Progenitor cell of endocrine pancreas (in vitro differentiated cells): ENCODE results near the gene MEGF6. TPM values are rescaled to one million over a fixed set of nuclear protein-coding genes. Genes with fewer than 3 reads are reported as not detected.

Experiments
- DNase-seq: peaks from one replicate; pipeline ENCODE4 v3.0.0; 2021; ENCODE audit warnings: low spot score; ENCODE audit not compliant: unreplicated experiment
- H3K27ac Mint-ChIP-seq: 2 replicates; pipeline ENCODE4 v1.8.0; 2021; ENCODE audit warnings: mild to moderate bottlenecking, moderate library complexity, mixed read lengths
- H3K27me3 Mint-ChIP-seq: 2 replicates; pipeline ENCODE4 v1.8.0; 2021; ENCODE audit warnings: mixed read lengths
- H3K36me3 Mint-ChIP-seq: 2 replicates; pipeline ENCODE4 v1.8.0; 2022; ENCODE audit warnings: mixed read lengths; ENCODE audit not compliant: insufficient read depth
- H3K4me1 Mint-ChIP-seq: 2 replicates; pipeline ENCODE4 v1.8.0; 2021; ENCODE audit warnings: low read depth, mixed read lengths
- H3K4me3 Mint-ChIP-seq: 2 replicates; pipeline ENCODE4 v1.8.0; 2021; ENCODE audit warnings: low read depth, mild to moderate bottlenecking, moderate library complexity, mixed read lengths
- H3K9me3 Mint-ChIP-seq: 2 replicates; pipeline ENCODE4 v1.8.0; 2021; ENCODE audit warnings: low read depth, mixed read lengths
- total RNA-seq: library from RNA; stranded (reverse); gene quantifications from 2 replicates; pipeline ENCODE4 v1.2.1, GENCODE V29; 2021
- TF ChIP-seq, protein P1 (sequence below): fragments of 200-600 bp; sonication (generic); IDR thresholded peaks from one replicate; pipeline ENCODE4 v1.5.0; 2021; ENCODE audit warnings: antibody characterized with exemption, mild to moderate bottlenecking; ENCODE audit not compliant: unreplicated experiment

MEGF6 gene
- total RNA-seq, 1 donor from 2014 or later = 83.8 TPM

DNA sequence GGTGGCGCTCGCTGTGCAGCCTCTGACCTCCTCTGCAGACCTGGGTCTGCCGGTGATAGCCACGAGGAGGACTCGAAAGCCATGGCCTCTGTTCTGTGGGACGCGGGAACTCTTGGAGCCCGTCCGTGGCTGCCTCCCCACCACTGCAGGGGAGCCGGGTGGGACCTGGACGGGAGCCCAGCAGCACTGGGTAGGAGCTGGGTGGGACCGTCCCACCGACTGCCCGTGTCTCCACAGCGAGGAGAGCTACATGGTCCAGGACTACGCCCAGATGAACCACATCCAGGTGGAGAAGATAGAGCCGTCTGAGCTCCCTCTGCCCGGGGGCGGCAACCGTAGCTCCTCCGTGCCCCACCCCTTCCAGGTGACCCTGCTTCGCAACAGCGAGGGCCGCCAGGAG, 133.1 kb downstream of the MEGF6 start:
- Mint-ChIP-seq H3K27ac (no peak overlapping the region), H3K4me1 (no peaks in the 10 kb centered on the region)

DNA sequence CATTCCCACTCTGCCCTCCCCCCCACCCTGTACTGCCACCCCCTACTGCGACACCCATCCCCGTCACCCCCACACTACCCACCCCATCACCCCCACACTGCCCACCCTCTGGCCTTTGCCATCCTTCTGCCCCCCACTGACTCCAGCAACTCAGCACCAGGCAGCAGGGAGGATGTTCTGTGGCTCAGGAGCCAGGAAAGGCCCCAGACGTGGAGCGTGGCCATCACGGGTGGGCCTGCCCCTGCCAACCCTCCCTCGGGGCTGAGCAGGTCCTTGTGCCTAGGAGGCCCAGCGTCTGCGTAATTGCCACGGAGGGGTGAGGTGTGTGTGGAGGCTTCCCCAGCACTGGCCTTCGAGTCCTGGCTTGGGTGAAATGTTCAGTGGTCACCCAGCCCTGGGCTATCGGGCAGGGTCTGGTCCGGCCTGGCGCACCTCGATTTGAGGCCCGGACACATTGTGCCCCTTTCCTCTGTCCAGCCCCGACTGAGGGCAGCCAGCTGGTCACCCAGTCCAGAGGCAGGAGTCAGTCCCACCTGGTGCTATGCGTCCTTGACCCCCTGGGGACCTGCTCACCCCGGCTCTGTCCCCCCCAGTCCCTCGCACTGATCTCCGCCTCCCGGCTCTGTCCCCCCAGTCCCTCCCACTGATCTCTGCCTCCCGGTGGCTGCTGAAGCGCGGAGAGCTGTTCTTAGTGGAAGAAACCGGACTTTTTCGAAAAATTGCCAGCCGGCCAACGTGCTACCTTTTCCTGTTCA, 133.9 kb downstream of the MEGF6 start:
- H3K27me3 Mint-ChIP-seq = no peaks in the 10 kb centered on the region
- no peak overlapping the region for H3K27ac Mint-ChIP-seq
- TF ChIP-seq, protein P1, sequence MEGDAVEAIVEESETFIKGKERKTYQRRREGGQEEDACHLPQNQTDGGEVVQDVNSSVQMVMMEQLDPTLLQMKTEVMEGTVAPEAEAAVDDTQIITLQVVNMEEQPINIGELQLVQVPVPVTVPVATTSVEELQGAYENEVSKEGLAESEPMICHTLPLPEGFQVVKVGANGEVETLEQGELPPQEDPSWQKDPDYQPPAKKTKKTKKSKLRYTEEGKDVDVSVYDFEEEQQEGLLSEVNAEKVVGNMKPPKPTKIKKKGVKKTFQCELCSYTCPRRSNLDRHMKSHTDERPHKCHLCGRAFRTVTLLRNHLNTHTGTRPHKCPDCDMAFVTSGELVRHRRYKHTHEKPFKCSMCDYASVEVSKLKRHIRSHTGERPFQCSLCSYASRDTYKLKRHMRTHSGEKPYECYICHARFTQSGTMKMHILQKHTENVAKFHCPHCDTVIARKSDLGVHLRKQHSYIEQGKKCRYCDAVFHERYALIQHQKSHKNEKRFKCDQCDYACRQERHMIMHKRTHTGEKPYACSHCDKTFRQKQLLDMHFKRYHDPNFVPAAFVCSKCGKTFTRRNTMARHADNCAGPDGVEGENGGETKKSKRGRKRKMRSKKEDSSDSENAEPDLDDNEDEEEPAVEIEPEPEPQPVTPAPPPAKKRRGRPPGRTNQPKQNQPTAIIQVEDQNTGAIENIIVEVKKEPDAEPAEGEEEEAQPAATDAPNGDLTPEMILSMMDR = no peak
- no peaks in the 10 kb centered on the region for H3K9me3 Mint-ChIP-seq
- H3K4me3 Mint-ChIP-seq = no peak overlapping the region
- peaks cover 5% of the 10 kb centered on the region for H3K36me3 Mint-ChIP-seq
- DNase-seq = no peak
- no peaks in the 10 kb centered on the region for H3K4me1 Mint-ChIP-seq

More for the DNA sequence above, 133.1 kb downstream of the MEGF6 start:
- H3K36me3 Mint-ChIP-seq = peaks cover 5% of the 10 kb centered on the region
- DNase-seq = no peak
- H3K27me3 Mint-ChIP-seq = no peaks in the 10 kb centered on the region
- TF ChIP-seq, protein P1 = no peak
- H3K4me3 Mint-ChIP-seq = no peak overlapping the region
- H3K9me3 Mint-ChIP-seq = no peaks in the 10 kb centered on the region

DNA sequence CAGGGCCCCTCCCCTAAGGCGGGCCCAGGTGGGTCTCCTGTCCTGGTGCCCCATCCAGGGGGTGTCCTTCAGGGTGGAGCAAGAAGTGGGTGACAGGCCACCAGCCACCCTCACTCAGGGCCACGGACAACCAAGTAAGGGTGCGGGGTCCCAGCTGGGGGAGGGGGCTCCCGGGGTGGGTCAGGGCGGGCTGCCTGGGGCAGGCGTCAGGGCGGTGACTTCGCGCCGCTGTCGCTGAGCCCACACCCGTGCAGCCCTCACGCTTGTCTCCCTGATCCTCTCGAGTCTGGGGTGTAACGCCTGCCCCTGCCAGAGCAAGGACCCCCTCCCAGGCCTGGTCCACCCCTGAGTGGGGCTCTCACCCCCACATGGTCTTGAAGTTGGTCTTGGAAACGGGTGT, 134.6 kb downstream of the MEGF6 start:
- Mint-ChIP-seq H3K4me3 (no peak overlapping the region), H3K9me3 (no peaks in the 10 kb centered on the region), H3K27me3 (no peaks in the 10 kb centered on the region), H3K27ac (no peak overlapping the region), H3K4me1 (peaks cover 2% of the 10 kb centered on the region), H3K36me3 (peaks cover 5% of the 10 kb centered on the region)
- TF ChIP-seq, protein P1 = no peak
- DNase-seq = no peak

DNA sequence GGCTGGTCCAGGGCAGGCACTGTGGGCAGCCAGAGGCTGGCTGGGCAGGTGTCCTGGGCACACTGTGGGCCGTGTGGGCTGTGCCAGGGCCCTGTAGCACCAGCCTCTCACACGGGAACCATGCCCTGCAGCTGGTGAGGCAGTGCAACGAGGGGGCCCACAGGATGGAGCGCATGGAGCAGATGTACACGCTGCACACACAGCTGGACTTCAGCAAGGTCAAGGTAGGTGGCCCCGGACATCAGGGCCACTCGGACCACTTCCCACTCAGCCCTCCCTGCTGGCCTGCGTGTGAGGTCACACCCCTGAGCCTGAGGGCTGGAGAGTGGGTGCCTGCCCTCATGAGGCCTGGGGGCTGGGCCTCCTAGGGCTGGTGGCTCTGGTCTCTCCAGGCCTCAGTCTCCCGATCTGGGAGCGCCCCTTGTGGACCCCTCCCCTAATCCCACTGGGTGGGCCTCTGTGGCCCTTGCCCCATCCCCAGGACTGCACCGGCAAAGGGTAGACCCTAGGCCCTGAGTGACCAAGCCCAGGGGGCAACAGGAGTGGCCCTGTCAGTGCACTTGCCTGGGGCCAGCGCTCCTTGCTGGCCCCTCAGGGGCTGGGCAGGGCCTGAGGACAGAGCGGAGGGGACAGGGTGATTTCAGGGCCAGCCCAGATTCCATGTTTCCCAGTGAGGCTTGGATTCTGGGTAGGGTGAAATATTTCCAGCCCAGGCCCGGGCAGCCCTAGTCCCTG, 135.3 kb downstream of the MEGF6 start:
- no peaks in the 10 kb centered on the region for H3K27me3 Mint-ChIP-seq

DNA sequence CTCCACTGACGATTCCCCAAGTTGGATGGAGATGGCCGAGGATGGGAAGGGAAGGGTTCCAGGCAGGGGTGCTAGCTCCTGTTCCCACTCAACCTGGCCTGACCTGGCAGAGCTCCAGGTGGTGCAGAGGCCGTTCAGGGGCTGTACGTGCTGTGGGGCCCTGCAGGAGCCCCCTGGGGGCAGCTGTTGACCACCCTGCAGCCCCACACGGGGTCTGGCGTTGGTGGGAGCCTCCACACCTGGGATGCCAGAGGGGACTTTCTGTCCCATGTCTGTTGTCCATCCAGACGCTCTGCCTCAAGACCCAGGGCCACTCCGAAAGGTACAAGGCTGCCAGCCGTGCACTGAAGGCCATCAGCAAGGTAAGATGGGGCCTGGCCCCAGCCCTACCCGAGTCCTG, 136.9 kb downstream of the MEGF6 start:
- no peaks in the 10 kb centered on the region for H3K27me3 Mint-ChIP-seq
- H3K36me3 Mint-ChIP-seq = peaks cover 4% of the 10 kb centered on the region
- peaks cover 8% of the 10 kb centered on the region for H3K4me1 Mint-ChIP-seq
- DNase-seq = no peak
- H3K27ac Mint-ChIP-seq = no peak overlapping the region
- TF ChIP-seq, protein P1 = no peak
- no peaks in the 10 kb centered on the region for H3K9me3 Mint-ChIP-seq
- no peak overlapping the region for H3K4me3 Mint-ChIP-seq

More for the DNA sequence above, 135.3 kb downstream of the MEGF6 start:
- no peak for DNase-seq
- peaks cover 2% of the 10 kb centered on the region for H3K4me1 Mint-ChIP-seq
- peaks cover 5% of the 10 kb centered on the region for H3K36me3 Mint-ChIP-seq
- no peak overlapping the region for H3K27ac Mint-ChIP-seq
- no peak overlapping the region for H3K4me3 Mint-ChIP-seq
- no peaks in the 10 kb centered on the region for H3K9me3 Mint-ChIP-seq
- TF ChIP-seq, protein P1 = no peak
